Aorta (tissue), 5 donors: Measurements from ENCODE around the gene CENPC. TPM values are rescaled to one million over a fixed set of nuclear protein-coding genes. Genes with fewer than 3 reads are reported as not detected.
A peak's percentile ranks its signal among the peaks of the same experiment; 100 is the strongest.

Source experiments
- ATAC-seq: fragments of 200-7000 bp; cut with Tn5 transposase; one replicate; pipeline ENCODE4 v1.9.1; 2022; ENCODE audit warnings: moderate library complexity; ENCODE audit not compliant: low FRiP score
- DNase-seq, 2 donors: peaks; one replicate each; pipeline ENCODE4 v3.0.0-alpha.2; 2020
- H3K27ac ChIP-seq, 2 donors: one replicate each; pipeline ENCODE4 v1.5.1; 2013; ENCODE audit warnings: low read length in 2 of 2, mild to moderate bottlenecking in 2 of 2, moderate library complexity in 2 of 2, control low read depth in 1 of 2, inconsistent platforms in 1 of 2, low read depth in 1 of 2
- H3K27me3 ChIP-seq, 2 donors: one replicate each; pipeline ENCODE4 v1.6.1; 2013; ENCODE audit warnings: control low read depth in 1 of 2, low read length in 1 of 2, mild to moderate bottlenecking in 1 of 2, moderate library complexity in 1 of 2; ENCODE audit not compliant: insufficient read depth in 2 of 2, control insufficient read depth in 1 of 2
- H3K36me3 ChIP-seq, 2 donors: one replicate each; pipeline ENCODE4 v1.6.1; 2013; ENCODE audit warnings: control low read depth in 1 of 2, low read length in 1 of 2, mild to moderate bottlenecking in 1 of 2; ENCODE audit not compliant: insufficient read depth in 2 of 2, control insufficient read depth in 1 of 2
- H3K4me1 ChIP-seq, 2 donors: one replicate each; pipeline ENCODE4 v1.6.1; 2013; ENCODE audit warnings: low read length in 2 of 2, control low read depth in 1 of 2, mild to moderate bottlenecking in 1 of 2, moderate library complexity in 1 of 2; ENCODE audit not compliant: insufficient read depth in 2 of 2, control insufficient read depth in 1 of 2
- H3K4me3 ChIP-seq, 2 donors: one replicate each; pipeline ENCODE4 v1.5.1; 2013; ENCODE audit warnings: low read length in 2 of 2, control low read depth in 1 of 2, mild to moderate bottlenecking in 1 of 2
- H3K9me3 ChIP-seq: one replicate; pipeline ENCODE4 v1.6.1; 2013; ENCODE audit warnings: mild to moderate bottlenecking, low read length; ENCODE audit not compliant: control insufficient read depth
- WGBS, 2 donors: extraction: QIAGEN DNeasy Blood & Tissue Kit; methylation state at CpG; one replicate each; pipeline ENCODE4 v1.1.7; 2013; 5-methylcytosine and 5-hydroxymethylcytosine counted together
- intact Hi-C, 2 donors: fragments of 100-400 bp; cut with DNase I; formaldehyde crosslinking; loops; one replicate each; pipeline versions ENCODE4 v1.14.2 to v1.15.0; 2022
- long read RNA-seq, 2 donors: library from polyadenylated mRNA; unstranded; transcript quantifications; one replicate each; pipeline ENCODE4 v2.0.0, GENCODE V29; 2020 to 2021
- polyA plus RNA-seq, 2 donors: library from polyadenylated mRNA; stranded (reverse); fragments of 200-250 nt; gene quantifications; one replicate each; pipeline ENCODE4 v1.2.3, GENCODE V29; 2013
- total RNA-seq, 2 donors: library from RNA; stranded (reverse); fragmentation: NEBNext Ultra II Directional; extraction: Animal tissue kit (Norgen Biotek cat#: 25700); gene quantifications; one replicate each; pipeline ENCODE4 v1.2.1, GENCODE V29; 2021
- donor health status: healthy with polysubstance abuse.
- donor health status: Bipolar disorder and iron deficiency.
- donor health status: DM: no; HTN: no; CAD: no.
- donor health status: DM: no; HTN: no; CAD: no.
- donor health status: DM: yes; HTN: yes; CAD: no.

The CENPC gene
- total RNA-seq (10 to 100 TPM; 21.7 to 41.6 TPM), polyA plus RNA-seq (10 to 100 TPM in 1 of 2 donors, 1 to 10 TPM in 1; 3.0 to 10.3 TPM)
- long read RNA-seq, donor 1, partial matches to known transcripts, result 31 of 35 reads
- long read RNA-seq, donor 1, other reads (novel, unspliced or antisense), result 4 of 35 reads
- long read RNA-seq, donor 2, full-length matches to known transcripts, result 2 of 7 reads
- long read RNA-seq, donor 2, partial matches to known transcripts, result 2 of 7 reads
- long read RNA-seq, donor 2, other reads (novel, unspliced or antisense), result 3 of 7 reads

DNA sequence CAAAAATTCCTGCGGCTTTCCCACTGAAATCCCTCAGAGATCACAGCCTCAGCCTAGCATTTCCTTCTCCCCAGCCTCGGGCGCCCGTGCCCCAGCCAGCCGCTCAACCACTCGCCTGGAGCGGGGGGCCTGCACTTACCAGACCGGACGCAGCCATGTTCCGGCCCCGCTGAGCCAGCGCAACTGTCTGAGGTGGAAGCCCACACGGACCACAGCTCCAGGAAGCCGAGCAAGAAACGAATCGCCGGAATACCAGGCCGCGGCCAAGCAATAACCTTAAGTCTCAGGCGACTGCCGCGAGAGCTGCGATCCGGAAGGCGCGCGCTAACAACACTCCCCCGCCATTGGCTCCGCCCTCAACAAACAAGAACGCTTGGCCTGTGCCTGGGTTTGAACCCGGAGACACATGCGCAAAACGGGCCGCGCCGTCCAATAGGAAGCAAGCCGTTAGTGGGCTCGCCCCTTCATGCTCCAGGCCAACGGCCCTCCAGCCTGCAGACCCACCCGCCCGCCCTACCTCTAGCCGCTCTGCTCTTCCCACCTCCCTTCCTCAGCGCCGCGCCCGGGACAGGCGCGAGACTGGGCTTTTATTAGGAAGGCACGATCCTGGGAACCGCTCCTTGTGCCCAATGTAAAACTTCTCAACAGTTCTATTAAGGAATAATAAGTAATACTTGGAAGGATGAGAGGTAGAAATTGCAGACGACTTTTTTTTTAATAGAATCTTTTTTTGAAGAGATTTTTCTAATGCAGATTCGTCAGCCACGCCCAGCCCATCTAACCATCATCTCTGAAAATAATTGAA lies at the start of gene CENPC:
CENPC (minus strand) TSS at position 305 of the 805 bp plus-strand sequence; CDS start at position 157, 148 bp downstream.
- Histone ChIP-seq H3K9me3 (no peaks in the 10 kb centered on the region), H3K4me3 (peak within 1 kb of the TSS; percentile 86 to 90), H3K4me1 (peaks cover 0 to 3% of the 10 kb centered on the region in 2 donors), H3K36me3 (peaks cover 0 to under 1% of the 10 kb centered on the region in 2 donors), H3K27ac (peak within 1 kb of the TSS; percentile 68 to 97), H3K27me3 (no peaks in the 10 kb centered on the region)
- peak; percentile 99 for ATAC-seq
- DNase-seq, result peak; percentile 98
- 0 to 1% methylated on average over 53 of the region's 53 CpGs for WGBS, 2 donors
- intact Hi-C loops, result loop anchor here in 1 of 2 donors (5.0 kb wide), 1 partner anchor 157 kb away; the partner anchor contains the start of gene UBA6

- Histone ChIP-seq H3K27me3 (no peaks in the 10 kb centered on the region), H3K4me3 (no peak overlapping the region), H3K36me3 (no peaks in the 10 kb centered on the region), H3K9me3 (peaks cover 2% of the 10 kb centered on the region), H3K4me1 (no peaks in the 10 kb centered on the region), H3K27ac (no peak overlapping the region)
- intact Hi-C loops, result no loop called here
- no peak for DNase-seq
- WGBS, 2 donors, result 40 to 43% methylated on average over 2 of the region's 2 CpGs
- no peak for ATAC-seq
Observed at GRCh38 chr4:67593741-67594175, 48.5 kb upstream of the CENPC start.

- DNase-seq, result no peak
- WGBS, 2 donors, result 91 to 94% methylated on average over 3 of the region's 3 CpGs
- intact Hi-C loops, result no loop called here
Observed at GRCh38 chr4:67587156-67587555, 41.9 kb upstream of the CENPC start.

GRCh38 chr4:67584496-67584895 lies 39.2 kb upstream of the CENPC start:
- DNase-seq, result no peak
- Histone ChIP-seq H3K27ac (no peak overlapping the region), H3K4me1 (no peaks in the 10 kb centered on the region), H3K36me3 (no peaks in the 10 kb centered on the region), H3K9me3 (no peaks in the 10 kb centered on the region), H3K27me3 (no peaks in the 10 kb centered on the region), H3K4me3 (no peak overlapping the region)
- no peak for ATAC-seq
- intact Hi-C loops, result no loop called here

More at GRCh38 chr4:67587156-67587555, 41.9 kb upstream of the CENPC start:
- Histone ChIP-seq H3K4me1 (no peaks in the 10 kb centered on the region), H3K27me3 (no peaks in the 10 kb centered on the region), H3K9me3 (no peaks in the 10 kb centered on the region), H3K4me3 (no peak overlapping the region), H3K36me3 (no peaks in the 10 kb centered on the region), H3K27ac (no peak overlapping the region)
- ATAC-seq, result no peak

DNA sequence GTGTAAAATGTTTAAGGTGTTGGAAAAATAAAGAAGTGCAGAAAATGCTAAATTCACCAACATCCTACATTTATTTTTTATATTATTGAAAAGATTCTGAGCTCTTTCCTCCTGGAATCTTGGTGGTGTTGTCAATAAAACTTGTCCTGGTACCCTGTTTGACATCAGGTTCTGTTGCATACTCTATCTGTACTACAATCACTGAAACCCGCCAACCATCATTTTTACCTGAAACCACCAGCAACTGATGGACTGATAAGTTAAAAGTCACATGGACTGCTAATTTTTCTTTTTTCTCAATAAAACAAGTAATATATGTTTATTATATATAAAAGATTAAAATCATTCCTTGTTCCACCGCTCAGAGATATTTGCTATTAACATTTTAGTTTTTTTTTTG lies 36.6 kb upstream of the CENPC start:
- ATAC-seq, result no peak
- H3K4me1 ChIP-seq, result no peaks in the 10 kb centered on the region
- H3K27ac ChIP-seq, result no peak overlapping the region
- intact Hi-C loops, result no loop called here
- 45 to 50% methylated on average over 2 of the region's 2 CpGs for WGBS, 2 donors
- H3K36me3 ChIP-seq, result no peaks in the 10 kb centered on the region
- H3K9me3 ChIP-seq, result no peaks in the 10 kb centered on the region
- no peak for DNase-seq
- H3K27me3 ChIP-seq, result no peaks in the 10 kb centered on the region
- no peak overlapping the region for H3K4me3 ChIP-seq

DNA sequence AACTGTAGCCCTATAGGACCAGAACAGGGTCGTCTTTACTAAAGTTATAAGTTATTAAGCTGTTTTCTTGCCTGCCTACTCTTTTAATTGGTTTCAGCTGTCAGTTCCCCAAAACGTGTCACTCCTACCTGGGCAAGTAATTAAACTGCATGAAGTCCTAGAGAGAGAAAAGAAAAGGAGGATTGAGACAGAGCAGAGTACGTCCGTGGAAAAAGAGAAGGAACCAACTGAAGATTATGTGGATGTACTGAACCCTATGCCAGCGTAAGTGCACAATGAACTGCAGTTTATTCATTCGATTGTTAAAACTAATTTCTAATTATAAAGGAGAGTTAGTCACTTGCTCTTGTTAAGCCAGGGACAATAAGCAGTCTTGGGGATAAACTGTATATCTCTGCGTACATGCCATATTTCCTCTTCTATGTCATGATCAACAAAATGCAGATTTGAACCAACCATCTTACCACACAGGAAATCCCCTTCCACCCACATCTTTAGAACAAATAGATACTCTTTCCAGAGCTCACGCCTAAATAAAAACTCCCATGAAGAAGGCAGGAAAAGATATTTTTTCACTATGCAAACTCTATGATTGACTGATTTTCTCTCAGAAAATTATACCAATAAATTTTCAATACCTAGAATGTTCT lies 36.0 kb upstream of the CENPC start:
- no peak overlapping the region for H3K4me3 ChIP-seq
- 79 to 81% methylated on average over 8 of the region's 8 CpGs for WGBS, 2 donors
- intact Hi-C loops, result no loop called here
- DNase-seq, result no peak
- no peaks in the 10 kb centered on the region for H3K27me3 ChIP-seq
- no peak for ATAC-seq
- no peaks in the 10 kb centered on the region for H3K36me3 ChIP-seq
- no peak overlapping the region for H3K27ac ChIP-seq
- H3K4me1 ChIP-seq, result no peaks in the 10 kb centered on the region
- no peaks in the 10 kb centered on the region for H3K9me3 ChIP-seq

DNA sequence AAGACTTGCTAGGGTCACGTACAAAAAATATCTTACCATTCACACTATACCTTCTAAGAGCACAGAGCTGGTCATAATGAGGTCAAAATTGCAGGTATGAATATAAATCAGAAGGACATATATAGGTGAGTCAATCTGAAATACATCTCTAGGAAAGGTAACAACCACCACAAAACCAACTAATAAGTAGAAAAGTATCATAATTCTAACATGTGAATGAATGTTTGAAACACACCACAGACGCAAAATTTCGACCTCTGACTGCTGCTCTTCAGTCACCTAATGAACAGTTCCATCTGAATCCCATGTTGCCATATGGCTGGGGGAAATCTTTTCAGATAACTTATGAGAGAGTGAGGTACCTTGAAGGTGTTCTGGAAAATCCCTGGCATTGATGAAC lies 35.3 kb upstream of the CENPC start:
- no peak overlapping the region for H3K4me3 ChIP-seq
- H3K36me3 ChIP-seq, result no peaks in the 10 kb centered on the region
- intact Hi-C loops, result no loop called here
- H3K27me3 ChIP-seq, result no peaks in the 10 kb centered on the region
- no peaks in the 10 kb centered on the region for H3K9me3 ChIP-seq
- no peak for DNase-seq
- no peak overlapping the region for H3K27ac ChIP-seq
- no peak for ATAC-seq
- 91% methylated on average over 3 of the region's 3 CpGs for WGBS, 2 donors
- H3K4me1 ChIP-seq, result no peaks in the 10 kb centered on the region

- H3K4me3 ChIP-seq, result no peak overlapping the region
- ATAC-seq (no peak), DNase-seq (no peak)
- no peaks in the 10 kb centered on the region for H3K4me1 ChIP-seq
- H3K27me3 ChIP-seq, result no peaks in the 10 kb centered on the region
- 82 to 93% methylated on average over 1 of the region's 1 CpG for WGBS, 2 donors
- intact Hi-C loops, result no loop called here
- no peak overlapping the region for H3K27ac ChIP-seq
- no peaks in the 10 kb centered on the region for H3K9me3 ChIP-seq
- H3K36me3 ChIP-seq, result no peaks in the 10 kb centered on the region
Observed at GRCh38 chr4:67576538-67576937, 31.2 kb upstream of the CENPC start.
